Ishikawa (cell line): Measurements from ENCODE around the gene ZNF711.

ENCODE experiments used
- CEBPB ChIP-seq: IDR thresholded peaks from 2 replicates; pipeline ENCODE4 v1.6.1; 2012
- CREB1 ChIP-seq: IDR thresholded peaks from 2 replicates; pipeline ENCODE4 v1.6.1; 2012; ENCODE audit warnings: low read depth
- EGR1 ChIP-seq: IDR thresholded peaks from 2 replicates; pipeline ENCODE4 v1.6.1; 2012
- EP300 ChIP-seq: IDR thresholded peaks from 2 replicates; pipeline ENCODE4 v1.6.1; 2012; ENCODE audit warnings: borderline replicate concordance
- FOXM1 ChIP-seq: IDR thresholded peaks from 2 replicates; pipeline ENCODE4 v1.6.1; 2012; ENCODE audit warnings: low read depth, borderline replicate concordance
- MAX ChIP-seq: IDR thresholded peaks from 2 replicates; pipeline ENCODE4 v1.6.1; 2012
- NFIC ChIP-seq: IDR thresholded peaks from 2 replicates; pipeline ENCODE4 v1.6.1; 2012
- RAD21 ChIP-seq: IDR thresholded peaks from 2 replicates; pipeline ENCODE4 v1.6.1; 2012; ENCODE audit warnings: low read depth
- REST ChIP-seq: IDR thresholded peaks from 2 replicates; pipeline ENCODE4 v1.6.1; 2012; ENCODE audit warnings: low read depth, mild to moderate bottlenecking
- TAF1 ChIP-seq: IDR thresholded peaks from 2 replicates; pipeline ENCODE4 v1.6.1; 2012; ENCODE audit warnings: low read depth, mild to moderate bottlenecking
- TEAD4 ChIP-seq: IDR thresholded peaks from 2 replicates; pipeline ENCODE4 v1.6.1; 2012
- USF1 ChIP-seq: IDR thresholded peaks from 2 replicates; pipeline ENCODE4 v1.6.1; 2012
- YY1 ChIP-seq: IDR thresholded peaks from 2 replicates; pipeline ENCODE4 v1.6.1; 2012; ENCODE audit warnings: low read depth
- ZBTB7A ChIP-seq: IDR thresholded peaks from 2 replicates; pipeline ENCODE4 v1.6.1; 2012; ENCODE audit warnings: low read depth

The ZNF711 gene

GRCh38 chrX:85309717-85310116 is 65.9 kb downstream of the ZNF711 start:
- TF ChIP-seq USF1 (no peak), CEBPB (no peak), TEAD4 (no peak), EGR1 (no peak), TAF1 (no peak), ZBTB7A (no peak), REST (no peak), YY1 (no peak), FOXM1 (no peak), MAX (no peak), CREB1 (no peak), NFIC (no peak), EP300 (no peak), RAD21 (no peak)
